Central memory CD4-positive, alpha-beta T cell (primary cell): ENCODE measurements around the gene MS4A3.
"Not testable (repeated sequence)": the region's sequence is repeated elsewhere in the genome, so short reads cannot be mapped to it uniquely, and the experiment has no call there.

Experiments
- DNase-seq: peaks from one replicate; pipeline ENCODE4 v3.0.0; 2022

MS4A3 gene

DNA sequence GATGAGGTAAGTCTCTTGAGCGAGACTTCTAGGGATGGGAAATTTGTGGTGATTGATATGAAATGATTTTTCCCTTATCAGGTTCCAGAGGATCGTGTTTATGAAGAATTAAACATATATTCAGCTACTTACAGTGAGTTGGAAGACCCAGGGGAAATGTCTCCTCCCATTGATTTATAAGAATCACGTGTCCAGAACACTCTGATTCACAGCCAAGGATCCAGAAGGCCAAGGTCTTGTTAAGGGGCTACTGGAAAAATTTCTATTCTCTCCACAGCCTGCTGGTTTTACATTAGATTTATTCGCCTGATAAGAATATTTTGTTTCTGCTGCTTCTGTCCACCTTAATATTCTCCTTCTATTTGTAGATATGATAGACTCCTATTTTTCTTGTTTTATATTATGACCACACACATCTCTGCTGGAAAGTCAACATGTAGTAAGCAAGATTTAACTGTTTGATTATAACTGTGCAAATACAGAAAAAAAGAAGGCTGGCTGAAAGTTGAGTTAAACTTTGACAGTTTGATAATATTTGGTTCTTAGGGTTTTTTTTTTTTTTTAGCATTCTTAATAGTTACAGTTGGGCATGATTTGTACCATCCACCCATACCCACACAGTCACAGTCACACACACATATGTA, 39.1 kb downstream of the MS4A3 start:
- DNase-seq: no peak

DNA sequence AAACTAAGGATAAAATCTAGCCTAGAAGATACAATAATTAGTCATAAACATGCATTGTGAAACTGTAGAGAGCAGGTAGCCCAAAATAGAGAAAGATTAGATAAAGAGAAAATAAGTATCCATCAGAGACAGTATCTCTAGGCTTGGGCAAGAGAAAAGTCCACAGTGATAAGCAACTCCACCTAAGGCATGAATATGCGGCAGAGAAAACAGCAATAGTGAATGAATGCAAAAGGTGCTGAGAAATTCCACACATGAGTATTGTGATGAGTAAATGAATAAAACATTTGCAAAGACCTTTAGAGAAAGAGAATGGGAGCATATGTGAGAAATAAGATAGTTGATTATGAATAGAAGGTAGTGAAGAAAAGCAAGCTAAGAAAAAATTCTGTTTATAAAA, 40.7 kb downstream of the MS4A3 start:
- no peak for DNase-seq

DNA sequence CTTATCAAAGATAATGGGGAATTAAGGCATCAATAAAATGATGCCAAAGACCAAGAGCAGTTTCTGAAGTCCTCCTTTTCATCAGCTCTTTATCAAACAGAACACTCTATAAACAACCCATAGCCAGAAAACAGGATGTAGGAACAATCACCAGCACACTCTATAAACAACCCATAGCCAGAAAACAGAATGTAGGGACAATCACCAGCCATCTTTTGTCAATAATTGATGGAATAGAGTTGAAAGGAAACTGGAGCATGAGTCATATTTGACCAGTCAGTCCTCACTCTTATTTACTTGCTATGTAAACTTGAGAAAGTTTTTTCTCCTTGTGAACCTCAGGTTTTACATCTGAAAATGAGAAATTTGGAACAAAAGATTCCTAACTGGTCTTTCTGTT, 42.0 kb downstream of the MS4A3 start:
- DNase-seq: no peak

DNA sequence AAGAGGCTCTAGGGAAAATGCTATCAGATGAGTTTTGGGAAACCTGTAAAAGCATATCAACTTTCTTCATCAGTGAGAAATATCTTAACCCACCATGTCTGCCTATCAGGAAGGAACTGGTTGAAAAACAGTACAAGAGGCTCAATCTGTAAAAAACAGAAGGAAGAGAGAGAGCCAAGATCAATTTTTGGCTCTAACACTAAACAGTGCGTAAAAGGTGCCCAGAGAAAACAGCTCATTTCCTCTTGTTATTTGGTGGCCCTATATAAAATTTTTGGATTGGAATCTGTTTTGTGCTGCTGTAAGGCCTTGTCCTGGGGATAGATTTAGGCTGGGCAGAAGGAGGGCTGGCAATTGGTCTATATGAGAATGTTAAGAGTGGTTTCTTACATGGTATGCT, 44.1 kb downstream of the MS4A3 start:
- no peak for DNase-seq

DNA sequence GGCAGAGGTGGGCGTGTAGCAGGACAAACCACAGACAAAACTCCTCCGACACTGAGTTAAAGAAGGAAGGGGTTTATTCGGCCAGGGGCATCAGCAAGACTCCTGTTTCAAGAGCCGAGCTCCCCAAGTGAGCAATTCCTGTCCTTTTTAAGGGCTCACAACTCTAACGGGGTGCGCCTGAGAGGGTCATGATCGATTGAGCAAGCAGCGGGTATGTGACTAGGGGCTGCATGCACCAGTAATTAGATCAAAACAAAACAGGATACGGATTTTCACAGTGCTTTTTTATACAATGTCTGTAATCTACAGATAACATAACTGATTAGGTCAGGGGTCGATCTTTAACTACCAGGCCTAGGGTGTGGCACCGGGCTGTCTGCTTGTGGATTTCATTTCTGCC, 44.9 kb downstream of the MS4A3 start:
- not testable (repeated sequence) for DNase-seq

DNA sequence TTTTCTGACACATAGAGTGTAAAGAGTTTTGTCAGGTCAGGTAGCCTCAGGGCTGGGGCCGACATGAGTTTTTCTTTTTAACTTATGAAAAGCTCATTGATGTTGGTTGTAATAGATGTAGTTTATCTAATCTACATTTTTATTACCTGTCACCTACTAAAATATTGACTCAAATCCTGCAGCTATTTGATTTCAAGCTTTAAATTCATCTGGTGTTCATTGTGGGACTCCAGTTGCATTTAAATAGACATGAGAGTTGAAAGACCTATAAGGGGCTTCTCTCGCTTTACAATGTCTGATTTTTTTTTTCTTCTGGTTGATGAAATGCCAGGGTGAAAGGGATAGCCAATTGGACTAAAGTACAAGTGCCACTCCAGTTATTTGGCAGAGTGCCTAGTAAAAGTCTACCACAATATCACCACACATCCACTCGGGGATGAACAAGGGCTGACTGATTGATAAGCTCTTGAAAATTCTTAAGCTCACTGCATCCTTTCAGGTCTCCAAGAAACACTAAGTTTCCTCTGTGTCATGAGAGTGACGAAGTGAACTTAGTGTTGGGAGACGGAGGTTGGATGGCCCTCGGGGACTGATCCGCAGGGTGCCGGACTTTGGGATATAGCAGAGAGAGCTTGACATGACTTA, 48.1 kb downstream of the MS4A3 start:
- not testable (repeated sequence) for DNase-seq

DNA sequence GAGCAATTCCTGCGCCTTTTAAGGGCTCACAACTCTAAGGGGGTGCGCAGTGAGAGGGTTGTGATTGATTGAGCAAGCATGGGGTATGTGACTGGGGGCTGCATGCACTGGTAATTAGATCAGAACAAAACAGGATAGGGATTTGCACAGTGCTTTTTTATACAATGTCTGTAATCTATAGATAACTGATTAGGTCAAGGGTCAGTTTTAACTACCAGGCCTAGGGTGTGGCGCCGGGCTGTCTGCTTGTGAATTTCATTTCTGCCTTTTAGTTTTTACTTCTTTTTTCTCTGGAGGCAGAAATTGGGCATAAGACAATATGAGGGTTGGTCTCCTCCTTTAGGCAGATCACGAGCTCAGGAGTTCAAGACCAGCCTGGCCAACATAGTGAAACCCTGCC, 52.2 kb downstream of the MS4A3 start:
- not testable (repeated sequence) for DNase-seq

DNA sequence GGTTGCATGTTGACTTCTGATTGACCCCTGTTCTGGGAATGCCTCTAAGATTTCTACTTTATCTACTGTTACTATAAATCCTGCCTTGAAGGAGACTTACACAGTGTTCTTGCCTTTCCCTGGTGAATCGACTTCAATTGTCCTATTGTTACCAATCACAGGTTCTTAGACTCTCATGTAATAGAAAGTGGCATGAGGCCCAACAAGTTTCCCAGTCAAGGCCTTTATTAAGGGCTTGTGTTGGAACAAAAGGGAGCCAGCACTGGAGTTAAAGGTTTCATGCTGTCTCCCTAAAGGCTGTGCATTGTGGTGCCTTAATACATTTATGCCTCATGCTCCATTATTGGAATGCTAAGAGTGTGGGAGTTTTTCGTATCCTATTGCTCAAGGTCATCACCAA, 55.3 kb downstream of the MS4A3 start:
- no peak for DNase-seq

DNA sequence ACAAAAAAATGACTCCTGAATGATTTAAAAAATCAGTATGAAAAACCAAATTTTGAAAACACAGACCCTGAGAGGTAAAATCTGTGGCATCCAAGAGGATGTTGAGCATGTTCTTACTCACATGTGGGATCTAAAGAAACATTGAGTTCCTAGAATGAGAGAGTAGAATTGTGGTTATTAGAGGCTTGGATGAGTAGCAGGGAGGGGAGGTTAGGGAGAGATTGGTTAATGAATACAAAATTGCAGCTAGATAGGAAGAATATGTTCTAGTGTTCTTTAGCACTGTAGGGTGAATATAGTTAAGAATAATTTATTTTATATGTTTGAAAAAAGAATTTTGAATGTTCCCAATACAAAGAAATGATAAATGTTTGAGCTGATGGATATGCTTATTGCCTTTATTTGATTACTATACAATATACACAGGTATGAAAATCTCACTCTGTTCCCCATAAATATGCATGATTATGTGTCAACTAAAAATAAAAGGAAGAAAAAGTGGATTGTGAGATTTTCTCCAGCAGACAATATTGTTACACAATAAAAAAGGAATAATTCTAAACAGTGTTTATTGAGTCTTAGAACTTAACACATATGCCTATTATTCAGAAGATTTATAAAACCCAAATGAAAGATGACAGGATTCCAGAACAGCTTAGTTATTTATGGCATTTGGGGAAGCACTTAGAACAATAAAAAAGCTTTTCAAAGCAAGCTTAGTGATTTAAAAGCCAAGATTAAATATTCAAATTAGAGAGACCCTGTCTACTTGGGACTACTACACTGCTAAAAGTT, 60.7 kb downstream of the MS4A3 start:
- no peak for DNase-seq

DNA sequence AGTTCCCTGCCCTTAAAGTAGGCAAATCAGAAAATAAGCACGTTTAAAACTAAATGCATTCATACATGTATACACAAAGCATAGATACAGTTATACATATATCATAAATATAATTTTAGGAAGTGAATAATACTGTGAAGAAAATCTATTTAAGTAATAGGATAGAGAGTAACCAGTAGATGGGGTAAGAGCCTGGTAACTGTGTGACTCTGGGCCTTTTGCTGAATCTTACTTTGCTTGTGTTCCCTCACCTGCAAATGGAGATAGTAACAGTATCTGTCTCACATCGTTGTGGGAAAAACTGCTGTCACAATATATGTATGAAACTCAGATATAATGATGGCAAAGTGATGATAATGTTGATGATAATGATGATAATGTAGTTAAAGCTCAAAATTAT, 61.9 kb downstream of the MS4A3 start:
- DNase-seq: no peak

DNA sequence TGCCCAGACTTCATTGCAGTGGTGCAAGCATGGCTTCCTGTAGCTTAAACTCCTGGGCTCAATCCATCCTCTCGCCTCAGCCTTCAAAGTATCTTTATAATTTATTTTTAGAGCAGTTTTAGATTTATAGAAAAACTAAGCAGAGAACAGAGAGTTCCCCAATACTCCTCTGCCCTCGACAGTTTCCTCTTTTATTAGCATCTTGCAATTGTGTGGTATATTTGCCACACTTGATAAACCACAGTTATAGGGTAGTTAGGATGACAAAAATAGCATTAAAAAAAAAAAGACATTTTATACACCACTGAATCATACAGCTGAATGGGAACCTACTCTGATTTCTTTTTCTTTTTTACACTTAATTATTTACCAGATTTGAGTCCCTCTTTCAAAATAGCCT, 63.2 kb downstream of the MS4A3 start:
- no peak for DNase-seq
